Endothelial cell of coronary artery (primary cell): Measurements from ENCODE around the gene CDH6. TPM values are rescaled to one million over a fixed set of nuclear protein-coding genes. Genes with fewer than 3 reads are reported as not detected.

Source experiments
- total RNA-seq: library from RNA; depleted of rRNA; stranded (reverse); fragments of >200 nt; gene quantifications from 2 replicates; pipeline ENCODE4 v1.2.3, GENCODE V29; 2014

The CDH6 gene
- total RNA-seq, result 0.27 and 10.6 TPM in 2 replicates

DNA sequence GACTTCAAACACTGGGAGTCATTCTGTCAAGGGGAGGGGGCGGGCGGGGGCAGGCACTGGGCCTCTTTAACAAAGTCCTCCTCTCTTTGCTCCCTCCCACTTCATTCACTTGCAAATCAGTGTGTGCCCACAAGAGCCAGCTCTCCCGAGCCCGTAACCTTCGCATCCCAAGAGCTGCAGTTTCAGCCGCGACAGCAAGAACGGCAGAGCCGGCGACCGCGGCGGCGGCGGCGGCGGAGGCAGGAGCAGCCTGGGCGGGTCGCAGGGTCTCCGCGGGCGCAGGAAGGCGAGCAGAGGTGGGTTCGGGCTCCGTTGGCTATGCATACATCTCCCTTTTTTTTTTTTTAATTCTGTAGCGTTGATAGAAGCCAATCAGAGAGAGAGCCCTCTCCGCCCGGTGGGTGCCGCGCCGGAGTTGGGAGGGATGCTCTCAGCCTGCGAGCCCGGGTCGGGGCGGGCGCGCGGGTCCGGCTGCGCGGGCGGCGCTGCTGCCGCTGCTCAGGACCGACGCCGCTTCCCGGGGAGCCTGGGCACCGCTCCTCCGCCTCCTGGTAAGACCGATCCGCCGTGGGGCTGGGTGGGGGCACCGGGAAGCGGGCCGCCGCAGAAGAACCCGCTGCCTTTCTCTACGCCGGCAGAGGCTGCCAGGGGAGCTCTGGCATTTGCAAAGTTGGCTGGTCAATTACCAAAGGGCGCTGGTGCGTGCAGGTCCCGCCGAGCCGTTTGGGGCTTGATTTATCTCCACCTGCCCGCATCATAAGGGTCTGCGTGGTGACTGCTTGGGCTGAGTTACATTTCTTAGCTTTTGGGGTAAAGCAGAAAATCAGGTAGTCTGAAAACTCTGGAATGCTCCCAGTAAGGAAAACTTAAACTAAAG is at the start of gene CDH6:
CDH6 (plus strand) TSS at position 96 of the 877 bp plus-strand sequence. CDS start 73,788 bp downstream, outside the sequence.

